ENCODE data around the gene KAT7. TPM values are rescaled to one million over a fixed set of nuclear protein-coding genes. Genes with fewer than 3 reads are reported as not detected.

The KAT7 gene
- total RNA-seq, 4 donors from 2014 or later = 19.9 to 32.6 (median 21.0) TPM

DNA sequence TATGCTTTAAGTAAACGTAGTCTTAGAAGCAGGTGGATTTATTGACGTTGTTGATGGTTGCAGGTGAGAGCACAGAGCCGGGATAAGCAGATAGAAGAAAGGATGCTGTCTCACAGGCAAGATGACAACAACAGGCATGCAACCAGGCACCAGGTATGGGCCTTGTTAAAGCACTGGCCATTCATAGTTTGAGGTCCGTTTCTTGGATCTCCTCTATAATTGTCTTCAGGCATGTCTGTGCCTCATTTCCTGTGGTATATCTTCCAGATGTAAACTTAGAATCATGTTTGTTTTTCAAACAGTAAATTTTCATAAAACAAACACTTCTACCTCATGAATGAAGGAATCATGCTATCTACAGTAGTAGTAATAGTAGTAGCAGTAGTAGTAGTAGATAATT is 20.6 kb downstream of the KAT7 start:
- TF ChIP-seq, protein P1, sequence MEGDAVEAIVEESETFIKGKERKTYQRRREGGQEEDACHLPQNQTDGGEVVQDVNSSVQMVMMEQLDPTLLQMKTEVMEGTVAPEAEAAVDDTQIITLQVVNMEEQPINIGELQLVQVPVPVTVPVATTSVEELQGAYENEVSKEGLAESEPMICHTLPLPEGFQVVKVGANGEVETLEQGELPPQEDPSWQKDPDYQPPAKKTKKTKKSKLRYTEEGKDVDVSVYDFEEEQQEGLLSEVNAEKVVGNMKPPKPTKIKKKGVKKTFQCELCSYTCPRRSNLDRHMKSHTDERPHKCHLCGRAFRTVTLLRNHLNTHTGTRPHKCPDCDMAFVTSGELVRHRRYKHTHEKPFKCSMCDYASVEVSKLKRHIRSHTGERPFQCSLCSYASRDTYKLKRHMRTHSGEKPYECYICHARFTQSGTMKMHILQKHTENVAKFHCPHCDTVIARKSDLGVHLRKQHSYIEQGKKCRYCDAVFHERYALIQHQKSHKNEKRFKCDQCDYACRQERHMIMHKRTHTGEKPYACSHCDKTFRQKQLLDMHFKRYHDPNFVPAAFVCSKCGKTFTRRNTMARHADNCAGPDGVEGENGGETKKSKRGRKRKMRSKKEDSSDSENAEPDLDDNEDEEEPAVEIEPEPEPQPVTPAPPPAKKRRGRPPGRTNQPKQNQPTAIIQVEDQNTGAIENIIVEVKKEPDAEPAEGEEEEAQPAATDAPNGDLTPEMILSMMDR (IDR thresholded peaks at IDR 0.05) = no peak
- ATAC-seq (ENCODE audit: low FRiP score) (no peak), DNase-seq (ENCODE audit: low spot score) (no peak)

DNA sequence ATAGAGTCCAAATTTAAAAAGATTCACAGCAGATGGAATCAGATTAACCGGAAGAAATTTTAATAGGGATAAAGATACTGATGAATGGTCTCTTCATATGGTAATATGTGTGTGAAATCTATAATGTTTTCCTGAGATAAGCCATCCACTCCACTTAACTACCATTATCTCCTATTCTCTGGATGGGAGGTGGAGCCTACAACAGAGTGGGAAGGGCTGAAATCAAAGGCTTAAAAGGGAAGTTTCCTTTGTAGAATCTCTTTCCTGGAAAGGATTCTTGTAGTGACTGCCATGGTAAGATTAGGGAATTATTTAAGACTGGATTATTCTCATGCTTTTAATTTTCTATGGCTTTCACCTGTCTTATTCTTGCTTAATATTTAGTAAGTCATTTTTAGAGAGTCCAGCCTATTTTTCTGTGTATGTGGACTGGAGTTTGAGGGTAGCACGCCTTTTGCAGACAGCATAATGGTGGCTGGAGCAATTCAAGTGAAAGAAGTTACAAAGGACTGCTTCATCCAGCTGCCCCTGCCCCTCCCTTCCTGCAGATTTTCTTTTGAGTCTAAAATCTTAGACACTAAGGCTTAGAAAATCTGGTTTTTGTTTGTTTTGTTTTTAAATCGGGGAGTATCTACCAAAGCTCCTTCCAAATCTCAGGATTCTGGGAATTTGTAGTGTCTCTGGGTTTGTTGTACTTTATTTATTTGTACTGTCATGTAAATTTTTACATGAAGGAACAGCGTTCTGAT is 26.5 kb downstream of the KAT7 start:
- DNase-seq (ENCODE audit: low spot score) (no peak), ATAC-seq (ENCODE audit: low FRiP score) (no peak)
- TF ChIP-seq, protein P1 (IDR thresholded peaks at IDR 0.05) = no peak

GRCh38 chr17:49815761-49816281 is 27.3 kb downstream of the KAT7 start:
- TF ChIP-seq, protein P1 (IDR thresholded peaks at IDR 0.05) = no peak
- DNase-seq (ENCODE audit: low spot score) = no peak
- no peak for ATAC-seq (ENCODE audit: low FRiP score)

- DNase-seq (ENCODE audit: low spot score) = no peak
- TF ChIP-seq, protein P1 (IDR thresholded peaks at IDR 0.05) = no peak
- no peak for ATAC-seq (ENCODE audit: low FRiP score)
Observed at GRCh38 chr17:49817993-49818392, 29.5 kb downstream of the KAT7 start.

DNA sequence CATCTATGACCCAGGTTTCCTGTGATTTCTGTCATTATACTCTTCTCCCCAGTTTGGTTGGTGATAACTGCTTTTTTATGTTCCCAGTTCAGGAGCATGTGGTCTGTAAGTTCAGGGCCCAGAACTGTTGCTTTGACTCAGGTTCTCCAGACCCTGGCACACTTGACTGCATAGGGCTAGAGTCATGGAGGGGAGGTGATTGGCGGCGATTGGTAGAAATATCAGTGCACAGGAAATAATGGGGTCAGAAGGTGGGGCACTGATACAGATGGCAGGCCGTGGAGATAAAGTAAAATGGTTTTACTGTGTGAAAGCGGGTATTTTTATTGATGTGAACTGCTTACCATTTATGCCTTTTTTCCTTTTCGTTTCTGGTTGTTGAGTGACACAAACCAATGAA is 30.7 kb downstream of the KAT7 start:
- ATAC-seq (ENCODE audit: low FRiP score) (no peak), DNase-seq (ENCODE audit: low spot score) (no peak)
- TF ChIP-seq, protein P1 (IDR thresholded peaks at IDR 0.05) = no peak

- DNase-seq (ENCODE audit: low spot score) = no peak
- ATAC-seq (ENCODE audit: low FRiP score) = no peak
- TF ChIP-seq, protein P1 (IDR thresholded peaks at IDR 0.05) = no peak
Observed at GRCh38 chr17:49819651-49820050, 31.2 kb downstream of the KAT7 start.

DNA sequence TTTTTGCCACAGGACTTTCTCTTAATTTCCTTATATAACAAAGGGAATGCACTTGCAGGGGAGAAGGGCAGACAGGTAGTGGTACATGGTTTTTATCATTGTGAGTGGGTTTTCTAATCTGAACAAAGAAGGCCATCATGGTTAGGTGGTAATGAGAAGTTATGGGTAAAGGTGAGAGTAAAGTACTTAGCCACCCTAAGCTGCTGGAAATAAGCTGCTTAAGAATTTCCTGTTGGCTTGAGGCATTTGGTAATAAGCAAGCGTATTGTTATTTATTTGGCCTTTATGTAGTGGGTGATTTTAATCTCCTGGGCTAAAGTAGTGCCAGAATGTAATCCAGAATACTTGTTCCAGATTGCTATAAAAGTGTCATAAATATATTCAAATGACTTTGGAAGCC is 32.3 kb downstream of the KAT7 start:
- DNase-seq (ENCODE audit: low spot score) (no peak), ATAC-seq (ENCODE audit: low FRiP score) (no peak)
- TF ChIP-seq, protein P1 (IDR thresholded peaks at IDR 0.05) = no peak

All from omental fat pad (tissue), 4 donors.